ENCODE measurements around the gene OSBP2.

OSBP2 gene

GRCh38 chr22:30869667-30870395 lies 175.2 kb downstream of the OSBP2 start:
- no peak for DNase-seq (ENCODE audit: low read depth)

GRCh38 chr22:30870451-30871345 lies 176.0 kb downstream of the OSBP2 start:
- no peak for DNase-seq (ENCODE audit: low read depth)

- no peak for DNase-seq (ENCODE audit: low read depth)
Observed at GRCh38 chr22:30871391-30872284, 177.0 kb downstream of the OSBP2 start.

DNA sequence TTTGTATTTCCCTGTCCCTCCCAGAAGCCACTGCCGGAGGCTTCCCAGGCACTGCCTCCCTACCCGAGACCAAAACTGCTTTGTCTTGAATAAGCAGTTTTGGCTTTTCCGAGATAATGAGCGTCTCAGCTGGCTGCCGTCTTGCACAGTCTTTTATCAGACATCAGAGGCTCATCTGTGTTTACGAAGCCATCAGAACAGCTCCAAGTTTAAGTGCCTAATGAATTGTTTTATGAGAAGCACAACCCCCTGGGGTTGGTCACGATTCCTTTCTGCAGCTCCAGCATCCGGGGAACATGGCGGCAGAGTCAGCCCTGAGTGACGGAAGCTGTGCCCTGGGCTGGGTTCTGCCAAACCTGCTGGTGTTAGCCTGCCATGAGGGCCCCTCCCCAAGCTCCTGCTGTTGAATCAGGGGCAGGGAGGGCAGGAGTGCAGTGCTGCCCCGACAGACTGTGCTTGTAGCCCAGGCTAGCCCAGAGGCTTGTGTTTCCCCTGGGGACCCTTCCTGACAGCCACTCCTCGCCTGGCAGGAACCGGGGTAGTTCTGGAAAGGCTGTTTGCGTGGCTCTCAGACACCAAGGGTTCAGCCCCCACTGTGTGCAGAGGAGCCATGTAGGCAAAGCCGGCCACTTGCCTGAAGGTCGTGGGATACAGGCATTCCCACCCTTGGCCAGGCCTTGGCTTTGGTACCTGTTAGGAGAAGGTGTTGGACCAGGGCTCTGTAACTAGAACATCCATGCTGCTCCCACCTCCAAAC lies 177.8 kb downstream of the OSBP2 start:
- no peak for DNase-seq (ENCODE audit: low read depth)

DNA sequence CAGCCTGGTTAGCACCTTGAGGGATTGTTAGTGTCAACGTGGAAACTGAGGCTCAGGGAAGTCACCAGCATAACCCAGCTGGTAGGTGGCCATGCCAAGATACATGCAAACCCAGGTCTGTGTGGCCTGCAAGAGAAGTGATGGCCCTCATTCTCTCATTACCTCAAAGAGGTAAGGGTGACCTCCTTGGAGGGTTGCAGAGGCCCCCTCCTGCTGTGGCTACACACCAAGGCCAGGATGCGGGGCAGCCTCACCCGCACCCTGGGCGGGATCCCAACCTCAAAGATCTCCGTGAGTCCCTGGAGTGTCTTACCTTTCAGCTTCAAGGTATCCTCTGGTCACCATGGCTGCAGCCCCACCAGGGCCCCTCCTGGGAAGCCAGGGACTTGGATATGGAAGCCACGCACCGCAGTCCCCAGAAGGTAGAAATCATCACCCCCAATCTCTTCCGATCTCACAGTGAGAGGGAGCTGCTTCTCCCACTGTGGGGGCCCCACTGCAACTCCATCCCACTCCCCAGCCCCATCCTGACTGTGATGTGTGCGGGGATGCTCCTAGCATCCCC lies 178.5 kb downstream of the OSBP2 start:
- DNase-seq (ENCODE audit: low read depth), result no peak

GRCh38 chr22:30873661-30874060 lies 179.0 kb downstream of the OSBP2 start:
- DNase-seq (ENCODE audit: low read depth), result no peak

GRCh38 chr22:30874431-30875370 lies 180.0 kb downstream of the OSBP2 start:
- no peak for DNase-seq (ENCODE audit: low read depth)

DNA sequence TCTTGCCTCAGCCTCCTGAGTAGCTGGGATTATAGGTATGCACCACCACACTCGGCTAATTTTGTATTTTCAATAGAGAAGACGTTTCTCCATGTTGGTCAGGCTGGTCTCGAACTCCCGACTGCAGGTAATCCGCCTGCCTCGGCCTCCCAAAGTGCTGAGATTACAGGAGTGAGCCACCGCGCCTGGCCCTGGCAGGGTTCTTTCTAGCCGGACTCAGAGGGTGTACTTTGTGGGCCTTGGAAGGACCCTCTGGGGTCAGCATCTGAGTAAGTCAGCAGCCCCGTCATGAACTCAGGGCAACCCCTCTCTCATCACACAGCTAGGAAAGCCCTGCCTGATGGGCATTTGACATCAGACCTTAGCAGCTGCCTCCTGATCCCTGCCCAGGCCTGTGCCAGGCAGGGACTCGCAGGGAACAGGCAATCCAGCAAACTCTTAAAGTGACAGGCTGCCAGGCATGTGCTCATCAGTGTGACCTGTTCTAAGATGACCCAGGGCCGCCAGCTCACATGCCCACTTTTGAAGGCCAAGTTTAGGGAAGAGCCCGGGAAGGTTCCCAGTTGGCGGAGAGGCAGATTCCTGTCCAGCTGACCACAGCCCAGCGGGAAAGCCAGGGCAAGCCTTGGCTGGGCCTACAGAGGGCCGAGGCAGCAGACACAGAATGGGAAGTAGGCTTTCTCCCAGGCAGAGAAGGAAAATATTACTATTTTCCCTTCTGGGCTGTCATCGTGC lies 181.0 kb downstream of the OSBP2 start:
- DNase-seq (ENCODE audit: low read depth), result no peak

DNA sequence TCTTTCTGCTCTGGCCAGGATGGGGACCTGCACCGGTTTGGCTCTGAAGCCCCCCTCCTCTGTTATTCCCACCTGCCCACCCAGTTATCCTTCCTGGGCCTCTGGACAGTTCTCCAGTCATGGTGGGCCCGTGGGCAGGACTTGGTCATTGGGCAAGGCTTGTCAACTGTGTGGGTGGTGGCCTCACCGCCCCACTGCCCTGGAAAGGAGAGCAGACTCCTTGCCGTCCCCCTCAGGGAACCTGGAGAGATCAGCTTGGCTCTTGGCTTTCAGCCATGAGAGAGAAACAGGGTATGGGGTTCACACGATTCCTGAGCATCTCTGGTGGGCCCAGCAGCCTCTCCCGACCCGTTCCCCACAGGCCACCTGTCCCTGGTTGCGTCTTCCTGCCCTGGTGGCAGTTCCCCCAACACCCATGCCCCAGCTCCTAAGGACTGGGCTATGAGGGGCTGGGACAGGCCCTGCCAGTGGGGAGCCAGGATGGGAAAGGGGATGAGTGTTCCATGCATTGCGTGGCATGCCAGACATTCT lies 181.6 kb downstream of the OSBP2 start:
- DNase-seq (ENCODE audit: low read depth), result no peak

- DNase-seq (ENCODE audit: low read depth), result peak; percentile 18
Observed at GRCh38 chr22:30876915-30877553, 182.4 kb downstream of the OSBP2 start.

DNA sequence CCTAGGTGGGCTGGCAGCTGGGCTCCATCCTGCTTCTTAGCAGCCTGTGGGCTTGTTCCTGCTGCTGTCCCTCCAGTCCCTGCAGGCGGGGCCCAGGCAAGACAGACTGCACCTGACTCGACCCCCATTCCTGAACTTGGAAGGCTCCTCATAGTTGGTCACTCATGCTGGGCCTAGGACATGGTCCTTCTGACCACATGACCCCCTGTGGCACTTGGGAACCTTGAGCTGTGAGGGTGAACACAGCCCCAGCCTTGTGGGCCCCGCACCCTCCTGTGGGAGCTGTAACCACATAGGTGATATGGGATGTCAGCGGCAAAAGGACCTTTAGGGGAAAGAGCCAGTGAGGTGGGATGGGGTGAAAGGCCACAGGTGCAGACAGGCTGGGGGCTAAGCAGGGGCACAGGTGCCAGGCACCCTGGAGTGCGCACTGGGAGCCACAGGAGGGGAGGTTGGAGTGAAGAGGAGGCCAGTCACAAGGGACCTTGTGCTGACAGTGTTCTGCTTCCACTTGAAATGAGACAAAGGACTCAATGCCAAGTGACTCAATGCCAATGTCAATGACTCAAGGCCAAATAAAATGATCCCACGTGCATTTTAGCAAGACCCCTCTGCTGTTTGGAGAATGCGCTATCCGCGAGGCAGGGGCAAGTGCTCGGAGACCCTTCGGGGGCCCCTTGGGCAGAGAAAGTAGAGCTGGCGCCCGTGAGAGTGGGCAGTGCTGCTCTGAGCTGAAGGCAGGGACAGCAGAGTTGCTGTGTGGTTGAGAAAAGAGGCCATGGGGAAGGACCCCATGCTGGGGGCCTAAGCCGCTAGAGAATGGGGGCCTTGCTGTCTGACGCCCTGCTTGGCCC lies 183.2 kb downstream of the OSBP2 start:
- no peak for DNase-seq (ENCODE audit: low read depth)

DNA sequence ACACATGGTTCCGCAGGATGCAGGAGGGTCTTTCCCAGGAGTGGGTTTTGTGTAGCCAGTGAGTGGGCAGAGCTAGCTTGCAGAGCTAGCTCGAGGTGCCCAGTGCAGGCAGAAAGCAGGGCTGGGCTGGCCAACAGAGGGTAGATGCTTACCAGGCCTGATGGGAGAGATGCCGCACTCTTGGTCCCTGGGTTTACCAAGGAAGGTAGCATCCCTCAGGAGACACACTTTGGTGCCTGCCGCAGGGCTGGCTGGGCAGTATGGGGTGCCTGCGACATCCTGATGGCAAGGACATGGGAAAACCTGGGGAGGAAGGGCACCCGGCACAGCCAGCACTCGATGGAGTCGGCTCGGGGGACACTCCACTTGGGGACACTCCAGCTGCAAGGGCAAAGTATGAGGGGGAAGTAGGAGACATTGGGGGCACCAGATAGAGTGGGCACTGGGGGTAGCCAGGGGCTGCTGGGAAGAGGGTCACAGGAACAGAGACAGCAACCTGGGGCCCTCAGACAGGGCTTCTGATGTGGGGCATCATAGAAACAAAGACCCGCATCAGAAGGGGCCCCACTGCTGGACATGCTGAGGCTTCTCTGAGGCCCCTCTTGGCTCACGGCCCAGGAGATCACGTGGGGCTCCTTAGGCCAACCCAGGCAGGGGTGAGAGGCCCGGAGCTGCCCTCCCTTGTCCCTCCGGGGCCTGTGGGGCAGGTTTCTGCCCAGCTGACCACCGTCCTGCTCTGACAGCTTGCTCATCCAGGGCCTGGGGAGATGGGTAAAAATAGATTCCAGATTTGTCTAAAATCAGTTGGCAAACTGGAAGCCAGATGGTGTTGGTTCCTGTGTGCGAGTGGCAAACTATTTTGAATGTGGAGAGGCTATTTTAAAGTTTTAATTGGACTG lies 184.1 kb downstream of the OSBP2 start:
- DNase-seq (ENCODE audit: low read depth), result no peak

- no peak for DNase-seq (ENCODE audit: low read depth)
Observed at GRCh38 chr22:30879415-30879797, 184.7 kb downstream of the OSBP2 start.

DNA sequence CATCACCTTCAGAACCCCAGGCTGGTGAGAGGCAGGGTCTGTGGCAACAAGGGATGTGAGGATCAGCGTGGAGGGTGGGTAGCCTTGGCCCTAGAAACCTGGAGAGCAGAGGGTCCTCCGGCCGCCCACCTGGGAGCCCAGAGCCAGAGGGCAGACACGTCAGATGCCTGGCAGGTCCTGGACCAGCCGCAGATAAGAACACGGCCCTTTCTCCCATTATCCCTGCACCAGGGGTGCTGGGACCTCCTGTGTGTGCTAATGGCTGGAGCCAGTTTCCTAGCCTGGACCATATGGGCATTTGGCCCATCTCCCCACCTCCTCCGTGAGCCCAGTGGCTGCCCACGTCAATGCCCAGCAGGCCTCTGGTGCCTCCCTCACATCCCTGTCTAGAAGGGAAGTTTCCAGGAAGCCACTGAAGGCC lies 185.5 kb downstream of the OSBP2 start:
- no peak for DNase-seq (ENCODE audit: low read depth)

DNA sequence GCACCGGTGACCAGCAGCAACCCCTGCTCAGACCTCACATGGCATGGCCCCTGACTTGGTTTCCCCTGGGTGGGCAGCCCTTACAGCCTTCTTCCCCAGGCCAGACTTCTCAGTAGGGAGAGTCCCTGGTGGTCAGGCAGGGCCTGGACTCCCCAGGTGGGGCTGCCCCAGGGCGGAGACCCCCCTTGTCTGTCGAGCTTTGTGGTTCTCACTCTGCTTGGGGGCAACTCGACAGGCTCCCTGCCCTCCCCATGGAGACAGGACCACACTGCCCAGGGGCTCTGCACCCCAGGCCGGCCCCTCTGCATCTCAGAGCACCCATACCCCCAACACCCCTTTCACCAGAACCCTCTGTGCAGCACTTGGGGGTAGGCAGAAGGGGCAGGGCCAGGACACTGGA lies 186.2 kb downstream of the OSBP2 start:
- DNase-seq (ENCODE audit: low read depth), result no peak

GRCh38 chr22:30881361-30882183 lies 186.9 kb downstream of the OSBP2 start:
- no peak for DNase-seq (ENCODE audit: low read depth)

Measured in GM04504 (cell line).